Adrenal gland (tissue), 12 donors: Measurements from ENCODE around the gene BABAM2. TPM values are rescaled to one million over a fixed set of nuclear protein-coding genes. Genes with fewer than 3 reads are reported as not detected.

Experiments
- DNase-seq, 7 donors: peaks; one replicate each; pipeline ENCODE4 v3.0.0-alpha.2; 2019 to 2020
- H3K27ac ChIP-seq, 5 donors: fragments of 200-600 bp; sonication (generic) in 4 of 5; 1 replicate in 3 of 5; 2 replicates in 2 of 5; pipeline versions ENCODE4 v1.5.1 to v1.8.0; 2016 to 2020; ENCODE audit warnings: mild to moderate bottlenecking in 1 of 5
- H3K27me3 ChIP-seq: fragments of 200-600 bp; 2 replicates; pipeline ENCODE4 v1.8.0; 2021
- H3K36me3 ChIP-seq, 2 donors: fragments of 200-600 bp; replicated peaks in 1 of 2; 1 replicate in 1 of 2; 2 replicates in 1 of 2; pipeline versions ENCODE4 v1.5.1 to v1.8.0; 2018 to 2022
- H3K4me1 ChIP-seq, 2 donors: fragments of 200-600 bp; replicated peaks in 1 of 2; 1 replicate in 1 of 2; 2 replicates in 1 of 2; pipeline versions ENCODE4 v1.5.1 to v1.8.0; 2018 to 2021
- H3K4me3 ChIP-seq, 4 donors: fragments of 200-600 bp; sonication (generic) in 3 of 4; one replicate each; pipeline ENCODE4 v1.5.1; 2016 to 2018
- H3K9me3 ChIP-seq, 3 donors: fragments of 200-600 bp; sonication (generic) in 1 of 3; replicated peaks in 1 of 3; 1 replicate in 2 of 3; 2 replicates in 1 of 3; pipeline versions ENCODE4 v1.5.1 to v1.8.0; 2016 to 2021
- CTCF ChIP-seq, 6 experiments: fragments of 450-650 bp in 4 of 6; fragments of 200-600 bp in 2 of 6; sonication (generic) in 1 of 6; IDR thresholded peaks; 1 replicate in 5 of 6; 2 replicates in 1 of 6; pipeline versions ENCODE4 v1.5.1 to v1.8.0; 2016 to 2021; ENCODE audit warnings: antibody characterized with exemption in 6 of 6, mild to moderate bottlenecking in 2 of 6, moderate library complexity in 1 of 6
- POLR2A ChIP-seq, 2 donors: fragments of 450-650 bp; IDR thresholded peaks; one replicate each; pipeline ENCODE4 v1.6.1; 2017; ENCODE audit warnings: antibody characterized with exemption in 2 of 2, mild to moderate bottlenecking in 2 of 2, moderate library complexity in 1 of 2
- WGBS, 4 donors: extraction: QIAGEN DNeasy Blood & Tissue Kit in 2 of 4; methylation state at CpG; one replicate each; pipeline versions ENCODE4 v1.1.5 to v1.1.7; 2013 to 2017; 5-methylcytosine and 5-hydroxymethylcytosine counted together
- intact Hi-C, 2 donors: fragments of 100-400 bp; cut with DNase I; formaldehyde crosslinking; loops; one replicate each; pipeline versions ENCODE4 v1.14.1 to v1.15.0; 2022 to 2023
- polyA plus RNA-seq, 3 donors: library from polyadenylated mRNA; stranded (reverse); fragments of 200-250 nt in 2 of 3; fragments of 350-450 nt in 1 of 3; fragmentation: Illumina TruSeq in 1 of 3; extraction: RNeasy Lipid Tissue Mini Kit (QIAGEN cat#74804) in 1 of 3; gene quantifications; one replicate each; pipeline ENCODE4 v1.2.3, GENCODE V29; 2013 to 2014
- total RNA-seq, 9 donors: library from RNA; depleted of rRNA in 4 of 9; stranded (reverse); fragments of >200 nt in 4 of 9; fragments of 120-200 nt in 1 of 9; fragmentation: NEBNext Ultra II Directional in 1 of 9; extraction: Animal tissue kit (Norgen Biotek cat#: 25700) in 1 of 9; gene quantifications; one replicate each; pipeline versions ENCODE4 v1.1.0 to v1.2.4, GENCODE V29; 2013 to 2023
- donor health status: healthy with polysubstance abuse.
- donor health status: Bipolar disorder and iron deficiency.
- donor health status: DM: yes; HTN: yes; CAD: no.
- donor health status: DM: no; HTN: no; CAD: no.
- donor health status: DM: no; HTN: no; CAD: no.
- donor health status: DM: yes; HTN: yes; CAD: no.

BABAM2 gene
- total and polyA plus RNA-seq, 12 donors: 88.2 to 925 (median 357) TPM

DNA sequence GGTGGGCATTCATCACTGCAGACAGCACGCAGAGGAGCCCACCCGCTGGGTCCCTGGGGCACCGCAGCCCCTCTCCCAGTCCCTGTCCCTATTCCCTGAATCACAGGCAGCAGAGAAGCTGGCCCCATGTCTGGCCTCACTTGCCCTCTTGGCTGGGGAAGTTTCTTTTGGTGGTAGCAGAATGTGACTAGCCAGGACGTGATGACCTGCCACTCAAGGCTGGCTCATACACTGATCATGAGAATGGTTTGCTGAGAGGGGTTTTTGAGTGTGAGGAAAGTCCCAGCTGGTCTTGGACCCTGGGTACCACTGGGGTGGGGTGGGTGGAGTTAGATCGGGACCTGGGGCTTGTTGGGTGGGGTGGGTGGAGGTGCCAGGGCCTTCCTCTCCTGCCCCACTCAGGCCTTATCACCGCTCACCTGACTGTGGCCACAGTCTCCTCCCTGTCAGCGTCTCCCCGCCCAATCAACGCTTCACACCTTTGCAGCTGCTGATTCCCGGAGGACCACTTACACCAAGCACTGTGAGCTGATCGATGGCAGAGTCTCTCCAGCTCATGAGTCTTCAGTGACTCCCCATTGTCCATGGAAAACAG lies 473.3 kb downstream of the BABAM2 start:
- intact Hi-C loops: no loop called here
- TF ChIP-seq CTCF (IDR thresholded peaks at IDR 0.05) (no peak), POLR2A (IDR thresholded peaks at IDR 0.05) (no peak)
- Histone ChIP-seq H3K4me3 (no peak overlapping the region), H3K4me1 (peaks cover 12 to 20% of the 10 kb centered on the region in 2 donors), H3K27ac (no peak overlapping the region), H3K27me3 (no peaks in the 10 kb centered on the region), H3K9me3 (no peaks in the 10 kb centered on the region), H3K36me3 (no peaks in the 10 kb centered on the region)
- WGBS, 4 donors: 91 to 97% (median 96%) methylated on average over 10 to 11 of the region's 11 CpGs
- DNase-seq: no peak

DNA sequence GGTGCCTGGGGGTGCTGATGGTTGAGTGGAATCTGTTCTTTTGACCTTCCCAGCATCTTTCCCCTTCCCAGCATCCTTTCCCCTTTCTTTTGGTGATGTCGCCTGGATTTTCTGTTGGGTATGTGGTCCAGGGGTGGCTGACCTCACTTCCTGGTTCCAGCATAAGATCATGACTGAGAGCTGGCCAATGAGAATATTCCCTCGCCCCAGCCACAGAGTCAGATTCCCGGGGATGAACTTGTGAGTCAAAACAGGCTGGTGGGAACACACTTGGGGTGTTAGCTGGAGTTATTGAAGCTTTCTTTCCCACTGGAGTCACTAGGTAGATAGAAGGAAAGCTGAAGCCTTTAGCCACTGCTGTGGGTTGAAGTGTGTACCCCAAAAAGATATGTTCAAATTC lies 474.1 kb downstream of the BABAM2 start:
- Histone ChIP-seq H3K27ac (no peak overlapping the region), H3K4me1 (peaks cover 12 to 20% of the 10 kb centered on the region in 2 donors), H3K36me3 (no peaks in the 10 kb centered on the region), H3K27me3 (no peaks in the 10 kb centered on the region), H3K4me3 (no peak overlapping the region), H3K9me3 (no peaks in the 10 kb centered on the region)
- TF ChIP-seq CTCF (IDR thresholded peaks at IDR 0.05) (no peak), POLR2A (IDR thresholded peaks at IDR 0.05) (no peak)
- WGBS, 4 donors: 94 to 100% (median 96%) methylated on average over 3 of the region's 3 CpGs
- DNase-seq: no peak
- intact Hi-C loops: no loop called here

GRCh38 chr2:28365158-28365557 lies 474.6 kb downstream of the BABAM2 start:
- Histone ChIP-seq H3K9me3 (no peaks in the 10 kb centered on the region), H3K4me3 (no peak overlapping the region), H3K4me1 (peaks cover 12 to 20% of the 10 kb centered on the region in 2 donors), H3K27ac (no peak overlapping the region), H3K36me3 (no peaks in the 10 kb centered on the region), H3K27me3 (no peaks in the 10 kb centered on the region)
- WGBS, 4 donors: 79 to 84% (median 82%) methylated on average over 8 of the region's 8 CpGs
- TF ChIP-seq CTCF (IDR thresholded peaks at IDR 0.05): no peak
- no peak for TF ChIP-seq POLR2A (IDR thresholded peaks at IDR 0.05)
- intact Hi-C loops: no loop called here
- no peak for DNase-seq

DNA sequence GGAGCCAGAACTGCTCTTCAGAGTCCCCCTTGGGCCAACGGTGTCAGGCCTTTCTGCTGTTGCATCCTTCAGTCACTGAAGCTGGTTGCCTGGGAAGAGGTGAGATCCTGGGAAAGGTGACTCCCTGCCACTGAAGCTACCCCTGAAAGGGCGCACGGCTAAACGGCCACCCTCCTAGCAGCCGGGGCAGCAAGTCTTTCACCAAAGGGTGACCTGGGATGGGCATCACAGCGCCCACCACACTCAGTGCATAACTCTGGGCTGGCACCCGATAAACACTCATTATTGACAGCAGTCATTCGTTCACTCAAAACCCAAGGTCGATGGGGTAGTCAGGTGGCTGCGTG lies 475.6 kb downstream of the BABAM2 start:
- peak overlapping the region in 3 of 5 donors; percentile 26 to 64 (median 56) for H3K27ac ChIP-seq
- H3K4me3 ChIP-seq: no peak overlapping the region
- TF ChIP-seq POLR2A (IDR thresholded peaks at IDR 0.05) (no peak), CTCF (IDR thresholded peaks at IDR 0.05) (no peak)
- H3K9me3 ChIP-seq: no peaks in the 10 kb centered on the region
- H3K27me3 ChIP-seq: no peaks in the 10 kb centered on the region
- no peak for DNase-seq
- intact Hi-C loops: no loop called here
- peaks cover 12 to 15% of the 10 kb centered on the region in 2 donors for H3K4me1 ChIP-seq
- H3K36me3 ChIP-seq: no peaks in the 10 kb centered on the region
- 47 to 80% (median 76%) methylated on average over 4 to 10 of the region's 10 CpGs for WGBS, 4 donors
